Epithelial cell of proximal tubule (primary cell): Measurements from ENCODE around the gene RBM33. TPM values are rescaled to one million over a fixed set of nuclear protein-coding genes. Genes with fewer than 3 reads are reported as not detected.

Experiments
- DNase-seq: peaks from one replicate; pipeline ENCODE4 v3.0.0-alpha.2; 2011; ENCODE audit warnings: low read depth
- H3K4me3 ChIP-seq: 2 replicates; pipeline ENCODE4 v1.5.1; 2011; ENCODE audit warnings: low read depth, mild to moderate bottlenecking, low read length
- total RNA-seq: library from RNA; depleted of rRNA; stranded (reverse); fragments of >200 nt; gene quantifications from 2 replicates; pipeline ENCODE4 v1.2.3, GENCODE V29; 2015
- TF ChIP-seq, protein P1 (sequence below): conservative IDR thresholded peaks from 2 replicates; pipeline ENCODE4 v1.5.1; 2012; ENCODE audit warnings: low read depth, mild to moderate bottlenecking, low read length

The RBM33 gene
- total RNA-seq, 1 donor from 2014 or later, result 18.0 TPM

DNA sequence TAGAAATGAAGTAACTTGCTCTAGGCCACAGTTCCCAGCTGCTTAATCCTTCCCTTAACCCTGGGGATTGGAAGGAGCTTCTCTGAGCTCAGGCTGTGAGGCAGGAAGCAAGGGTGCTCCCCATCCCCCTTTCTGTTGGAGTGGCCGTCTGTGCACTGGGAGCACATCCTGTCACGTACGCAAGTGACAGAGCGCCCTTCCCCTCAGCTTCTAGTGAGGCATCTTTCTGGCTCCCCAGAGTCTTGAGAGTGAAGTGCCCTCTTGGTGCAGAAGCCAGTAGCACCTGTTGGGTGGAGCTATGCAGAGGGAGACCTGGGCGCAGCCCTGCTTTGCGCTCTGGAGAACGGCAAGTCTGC is 120.0 kb downstream of the RBM33 start:
- DNase-seq, result no peak
- TF ChIP-seq, protein P1, sequence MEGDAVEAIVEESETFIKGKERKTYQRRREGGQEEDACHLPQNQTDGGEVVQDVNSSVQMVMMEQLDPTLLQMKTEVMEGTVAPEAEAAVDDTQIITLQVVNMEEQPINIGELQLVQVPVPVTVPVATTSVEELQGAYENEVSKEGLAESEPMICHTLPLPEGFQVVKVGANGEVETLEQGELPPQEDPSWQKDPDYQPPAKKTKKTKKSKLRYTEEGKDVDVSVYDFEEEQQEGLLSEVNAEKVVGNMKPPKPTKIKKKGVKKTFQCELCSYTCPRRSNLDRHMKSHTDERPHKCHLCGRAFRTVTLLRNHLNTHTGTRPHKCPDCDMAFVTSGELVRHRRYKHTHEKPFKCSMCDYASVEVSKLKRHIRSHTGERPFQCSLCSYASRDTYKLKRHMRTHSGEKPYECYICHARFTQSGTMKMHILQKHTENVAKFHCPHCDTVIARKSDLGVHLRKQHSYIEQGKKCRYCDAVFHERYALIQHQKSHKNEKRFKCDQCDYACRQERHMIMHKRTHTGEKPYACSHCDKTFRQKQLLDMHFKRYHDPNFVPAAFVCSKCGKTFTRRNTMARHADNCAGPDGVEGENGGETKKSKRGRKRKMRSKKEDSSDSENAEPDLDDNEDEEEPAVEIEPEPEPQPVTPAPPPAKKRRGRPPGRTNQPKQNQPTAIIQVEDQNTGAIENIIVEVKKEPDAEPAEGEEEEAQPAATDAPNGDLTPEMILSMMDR, result no peak

DNA sequence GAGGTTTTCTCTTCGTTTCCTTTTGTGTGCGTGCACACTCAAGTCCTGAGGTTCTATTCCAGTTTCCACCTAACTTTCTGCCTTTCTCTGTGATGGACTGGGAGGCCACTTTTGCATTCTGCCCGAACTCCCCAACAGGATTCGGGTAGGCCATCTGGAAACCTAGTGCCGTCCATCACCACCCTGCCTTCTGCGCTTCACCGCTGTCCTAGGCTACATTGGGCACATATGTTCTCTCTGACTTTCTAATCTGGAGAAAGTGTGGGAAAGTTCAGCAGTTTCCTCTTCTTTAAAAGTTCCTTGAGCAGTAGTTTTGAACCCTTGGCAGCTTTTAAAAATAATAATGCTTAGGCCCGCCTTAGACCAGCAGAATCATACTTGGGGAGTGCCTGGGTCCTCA is 121.0 kb downstream of the RBM33 start:
- TF ChIP-seq, protein P1, result no peak
- no peak overlapping the region for H3K4me3 ChIP-seq
- no peak for DNase-seq

More for the DNA sequence above, 120.0 kb downstream of the RBM33 start:
- no peak overlapping the region for H3K4me3 ChIP-seq

DNA sequence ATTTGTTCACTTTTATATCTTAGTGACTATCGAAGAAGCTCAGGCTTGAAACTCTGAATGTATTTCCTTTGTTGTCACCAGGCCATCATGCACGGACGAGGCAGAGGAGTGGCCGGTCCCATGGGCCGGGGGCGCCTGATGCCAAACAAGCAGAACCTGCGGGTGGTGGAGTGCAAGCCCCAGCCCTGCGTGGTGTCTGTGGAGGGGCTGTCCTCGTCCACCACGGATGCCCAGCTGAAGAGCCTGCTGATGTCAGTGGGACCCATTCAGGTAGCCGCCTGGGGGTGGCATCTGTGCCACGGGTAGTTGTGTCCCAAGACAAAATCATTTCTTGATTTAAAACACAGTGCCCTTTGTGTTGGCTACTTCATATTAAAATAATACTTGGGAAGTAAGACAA is 121.9 kb downstream of the RBM33 start:
- TF ChIP-seq, protein P1, result no peak
- no peak for DNase-seq

DNA sequence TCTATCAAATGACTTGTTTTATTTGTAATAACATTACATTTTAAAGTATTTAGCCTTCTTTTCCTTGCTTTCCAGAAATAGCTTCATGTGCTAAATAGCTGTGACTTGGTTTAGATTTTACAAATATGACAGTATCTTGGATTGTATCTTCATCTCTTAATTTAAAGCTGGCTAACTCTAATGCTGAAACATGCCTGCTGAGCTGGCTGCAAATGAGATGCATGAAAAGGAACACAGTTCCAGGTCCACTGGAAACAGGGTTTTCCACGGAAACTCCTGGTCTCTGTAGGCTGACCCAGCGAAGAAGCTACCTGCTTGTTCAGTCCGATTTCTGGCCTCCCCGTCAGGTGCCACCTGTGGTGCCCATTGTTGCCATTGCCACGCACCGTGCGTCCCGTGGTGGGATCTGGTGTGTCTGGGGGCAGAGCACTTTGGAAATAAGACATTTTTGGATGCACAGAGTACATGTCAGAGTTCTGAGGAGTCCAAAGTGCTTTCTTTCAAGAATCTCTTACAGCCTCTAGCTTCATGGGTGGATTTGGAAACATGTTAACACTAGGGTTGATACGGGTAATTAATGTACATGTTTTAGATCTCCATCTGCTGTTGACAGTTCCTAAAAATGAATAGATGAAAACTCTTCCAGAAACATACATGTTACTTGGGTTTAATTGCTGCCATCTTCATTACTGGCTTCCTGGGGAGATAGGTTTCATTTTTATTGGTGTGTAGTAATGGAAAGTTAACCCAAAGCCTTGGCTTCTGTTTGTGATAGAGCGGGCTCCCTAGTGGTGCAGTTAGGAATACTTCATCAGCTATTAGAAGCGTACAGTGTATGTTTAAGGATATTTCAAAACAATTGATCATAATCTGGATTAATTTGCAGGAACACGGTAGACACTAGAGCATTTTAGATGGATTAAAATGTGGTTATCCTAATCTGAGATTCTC is 122.8 kb downstream of the RBM33 start:
- TF ChIP-seq, protein P1, result peak; percentile 31
- no peak for DNase-seq
- no peak overlapping the region for H3K4me3 ChIP-seq

More for the DNA sequence above, 121.9 kb downstream of the RBM33 start:
- no peak overlapping the region for H3K4me3 ChIP-seq

DNA sequence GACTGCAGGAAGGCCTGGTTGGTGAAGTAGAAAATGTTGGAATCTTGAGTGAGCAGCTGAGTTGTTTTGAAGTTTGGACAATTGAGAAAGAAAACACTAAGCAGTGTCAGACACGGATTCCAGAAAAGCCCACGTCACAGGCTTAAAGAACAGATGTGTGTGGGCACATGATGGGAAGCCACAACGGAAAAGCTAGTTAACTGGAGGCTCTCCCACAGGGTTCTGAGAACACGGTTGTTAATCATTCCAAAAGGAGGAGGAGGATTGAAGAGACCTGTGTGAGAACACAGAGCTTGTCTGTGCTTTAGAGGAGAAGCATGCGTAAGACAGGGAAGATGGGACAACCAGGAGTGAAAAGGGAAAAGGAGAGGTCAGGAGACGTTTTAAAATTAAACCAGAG is 125.2 kb downstream of the RBM33 start:
- H3K4me3 ChIP-seq, result no peak overlapping the region
- peak; percentile 48 for DNase-seq
- TF ChIP-seq, protein P1, result no peak

DNA sequence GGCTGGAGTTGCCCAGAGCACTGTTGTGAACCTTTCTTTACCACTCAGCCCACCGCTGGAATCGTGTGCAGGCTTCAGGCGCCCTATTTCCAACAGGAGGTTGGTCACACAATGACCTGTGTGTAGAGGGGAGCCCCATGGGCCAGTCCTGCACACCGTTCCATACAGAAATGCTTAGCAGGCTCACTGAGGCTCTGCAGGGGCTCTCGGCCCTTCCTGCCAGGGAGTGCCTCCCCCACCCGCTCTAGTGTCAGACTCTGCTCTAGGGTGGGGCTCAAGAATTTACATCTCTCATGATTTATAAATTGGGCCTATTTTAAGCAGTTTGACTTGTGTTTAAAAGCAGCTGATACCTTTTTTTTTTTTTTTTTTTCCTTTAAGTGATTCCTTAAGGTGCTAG is 125.8 kb downstream of the RBM33 start:
- TF ChIP-seq, protein P1, result no peak
- H3K4me3 ChIP-seq, result no peak overlapping the region
- no peak for DNase-seq

- no peak for DNase-seq
- no peak overlapping the region for H3K4me3 ChIP-seq
- TF ChIP-seq, protein P1, result no peak
These were observed 129.1 kb downstream of the RBM33 start for GRCh38 chr7:155773531-155773930.
